Neural cell (in vitro differentiated cells): ENCODE measurements around the gene INSL6.

Source experiments
- CTCF ChIP-seq: fragments of 450-650 bp; IDR thresholded peaks from 2 replicates; pipeline ENCODE4 v1.5.1; 2014; ENCODE audit warnings: antibody characterized with exemption, mild to moderate bottlenecking, moderate library complexity; ENCODE audit not compliant: poor library complexity, severe bottlenecking
- EP300 ChIP-seq: fragments of 450-650 bp; conservative IDR thresholded peaks from 2 replicates; pipeline ENCODE4 v1.6.1; 2014; ENCODE audit warnings: antibody characterized with exemption, mild to moderate bottlenecking, moderate library complexity; ENCODE audit not compliant: poor library complexity, severe bottlenecking
- EZH2 ChIP-seq: fragments of 200-600, 300-800 bp; shearing (Covaris generic), sonication (generic); IDR thresholded peaks from 2 replicates; pipeline ENCODE4 v1.6.1; 2014; ENCODE audit warnings: antibody characterized with exemption, low read length, borderline replicate concordance, mild to moderate bottlenecking; ENCODE audit not compliant: insufficient read depth, poor library complexity, severe bottlenecking
- POLR2AphosphoS5 ChIP-seq: IDR thresholded peaks from 2 replicates; pipeline ENCODE4 v1.6.1; 2012
- RAD21 ChIP-seq: fragments of 450-650 bp; conservative IDR thresholded peaks from 2 replicates; pipeline ENCODE4 v1.6.1; 2014; ENCODE audit warnings: antibody characterized with exemption, mild to moderate bottlenecking, moderate library complexity
- REST ChIP-seq: IDR thresholded peaks from 2 replicates; pipeline ENCODE4 v1.6.1; 2012; ENCODE audit warnings: borderline replicate concordance
- TAF1 ChIP-seq: IDR thresholded peaks from 2 replicates; pipeline ENCODE4 v1.6.1; 2012; ENCODE audit warnings: low read depth

GRCh38 chr9:5113994-5114748 is 71.3 kb downstream of the INSL6 start:
- TF ChIP-seq CTCF, result no peak
- no peak for TF ChIP-seq POLR2AphosphoS5
- no peak for TF ChIP-seq EZH2
- TF ChIP-seq TAF1, result no peak
- TF ChIP-seq RAD21, result no peak
- no peak for TF ChIP-seq EP300
- TF ChIP-seq REST, result no peak
